ENCODE data around the gene KRT38.
A peak's percentile ranks its signal among the peaks of the same experiment; 100 is the strongest.

Gene KRT38

GRCh38 chr17:41440531-41441033 is at the start of gene KRT38:
TSS of gene KRT38 (minus strand) at chr17:41440983. CDS start at chr17:41440921, 62 bp downstream.
- DNase-seq, result no peak

- DNase-seq, result no peak
These were observed 48.7 kb upstream of the KRT38 start, which contains the start of gene KRT36 for GRCh38 chr17:41489531-41489930. TSS of gene KRT36 (minus strand) at chr17:41489910. CDS start at chr17:41489864, 46 bp downstream.

GRCh38 chr17:41486809-41487530 is 46.2 kb upstream of the KRT38 start:
- peak; percentile 28 for DNase-seq

GRCh38 chr17:41486316-41486715 is 45.5 kb upstream of the KRT38 start:
- DNase-seq, result no peak

GRCh38 chr17:41484920-41485904 is 44.4 kb upstream of the KRT38 start:
- DNase-seq, result no peak

GRCh38 chr17:41483991-41484826 is 43.4 kb upstream of the KRT38 start:
- DNase-seq, result no peak

- DNase-seq, result no peak
These were observed 42.7 kb upstream of the KRT38 start for GRCh38 chr17:41483531-41483930.

- peak; percentile 3 for DNase-seq
These were observed 40.3 kb upstream of the KRT38 start, which contains the start of gene KRT35 for GRCh38 chr17:41481036-41481435. TSS of gene KRT35 (minus strand) at chr17:41481151. CDS start at chr17:41481097, 54 bp downstream.

- peak; percentile 8 for DNase-seq
These were observed 39.8 kb upstream of the KRT38 start for GRCh38 chr17:41480581-41480980.

GRCh38 chr17:41480136-41480535 is 39.4 kb upstream of the KRT38 start:
- no peak for DNase-seq

GRCh38 chr17:41478237-41478636 is 37.5 kb upstream of the KRT38 start:
- peak; percentile 17 for DNase-seq

GRCh38 chr17:41476866-41477815 is 36.4 kb upstream of the KRT38 start:
- DNase-seq, result peak; percentile 4

- DNase-seq, result no peak
These were observed 34.6 kb upstream of the KRT38 start for GRCh38 chr17:41475421-41475820.

- no peak for DNase-seq
These were observed 34.1 kb upstream of the KRT38 start for GRCh38 chr17:41474863-41475262.

GRCh38 chr17:41468346-41468745 is 27.6 kb upstream of the KRT38 start:
- DNase-seq, result no peak

GRCh38 chr17:41467561-41467960 is 26.8 kb upstream of the KRT38 start:
- no peak for DNase-seq

GRCh38 chr17:41466988-41467387 is 26.2 kb upstream of the KRT38 start, which contains the start of gene KRT32:
TSS of gene KRT32 (minus strand) at chr17:41467386. CDS start at chr17:41467325, 61 bp downstream.
- DNase-seq, result no peak

GRCh38 chr17:41464682-41465081 is 23.9 kb upstream of the KRT38 start:
- DNase-seq, result no peak

GRCh38 chr17:41464173-41464572 is 23.4 kb upstream of the KRT38 start:
- DNase-seq, result no peak

GRCh38 chr17:41463746-41464145 is 23.0 kb upstream of the KRT38 start:
- no peak for DNase-seq

GRCh38 chr17:41462705-41463104 is 21.9 kb upstream of the KRT38 start:
- no peak for DNase-seq

Data from left hindlimb (tissue), 1 donor.